Panc1 (cell line): ENCODE data around the gene NIT1. TPM values are rescaled to one million over a fixed set of nuclear protein-coding genes. Genes with fewer than 3 reads are reported as not detected.

Experiments
- ATAC-seq: fragments of 200-7000 bp; cut with Tn5 transposase; 2 replicates; pipeline ENCODE4 v1.9.1; 2020; ENCODE audit warnings: mild to moderate bottlenecking, moderate library complexity
- BruUV-seq: library from RNA; stranded (reverse); fragments of 400-500 nt; replicated peaks from 2 replicates; lab custom pipeline; 2021; lab: Mats Ljungman, UMichigan
- CTCF ChIA-PET: fragments of 300-600 bp; sonication (Branson Sonifier 250); formaldehyde crosslinking; loops from one replicate; lab custom pipeline; 2022; ENCODE audit warnings: antibody characterized with exemption; lab: Charles Lee
- POLR2A ChIA-PET: fragments of 300-600 bp; sonication (Branson Sonifier 250); formaldehyde crosslinking; loops from one replicate; lab custom pipeline; 2022; ENCODE audit warnings: antibody characterized with exemption; lab: Charles Lee
- DNase-seq: peaks from one replicate; pipeline ENCODE4 v3.0.0-alpha.2; 2010; ENCODE audit warnings: low read depth, low spot score
- H3K27ac ChIP-seq: 2 replicates; pipeline ENCODE4 v1.5.1; 2011; ENCODE audit warnings: mild to moderate bottlenecking, low read length, inconsistent platforms
- H3K27me3 ChIP-seq: fragments of 200-500 bp; sonication (Bioruptor generic); 2 replicates; pipeline ENCODE4 v1.6.0; 2014; ENCODE audit warnings: low read length, inconsistent platforms; ENCODE audit not compliant: control insufficient read depth, insufficient read depth
- H3K36me3 ChIP-seq: fragments of 200-500 bp; sonication (Bioruptor generic); 2 replicates; pipeline ENCODE4 v1.5.1; 2014; ENCODE audit warnings: inconsistent platforms, mild to moderate bottlenecking, low read length, moderate library complexity; ENCODE audit not compliant: control insufficient read depth, insufficient read depth
- H3K4me1 ChIP-seq: 2 replicates; pipeline ENCODE4 v1.5.1; 2011; ENCODE audit warnings: inconsistent platforms, mild to moderate bottlenecking, low read length, moderate library complexity; ENCODE audit not compliant: control insufficient read depth, insufficient read depth
- H3K4me3 ChIP-seq, 2 experiments: 2 replicates each; pipeline ENCODE4 v1.5.1; 2011 to 2012; ENCODE audit warnings: low read depth in 2 of 2, low read length in 2 of 2, mild to moderate bottlenecking in 2 of 2, inconsistent platforms in 1 of 2, moderate library complexity in 1 of 2
- H3K9me3 ChIP-seq: fragments of 200-500 bp; sonication (Bioruptor generic); 2 replicates; pipeline ENCODE4 v1.5.1; 2014; ENCODE audit warnings: low read depth, mild to moderate bottlenecking, inconsistent platforms, low read length, moderate library complexity; ENCODE audit not compliant: control insufficient read depth, insufficient read depth
- REST ChIP-seq, 2 experiments: IDR thresholded peaks; 2 replicates each; pipeline ENCODE4 v1.6.1; 2011 to 2012; ENCODE audit warnings: low read depth in 2 of 2, control low read depth in 1 of 2, low read length in 1 of 2, mild to moderate bottlenecking in 1 of 2, moderate library complexity in 1 of 2; ENCODE audit not compliant: insufficient read depth in 1 of 2
- SIN3A ChIP-seq: IDR thresholded peaks from 2 replicates; pipeline ENCODE4 v1.6.1; 2012; ENCODE audit warnings: low read depth, mild to moderate bottlenecking, low read length, moderate library complexity, borderline replicate concordance; ENCODE audit not compliant: insufficient read depth
- TCF7L2 ChIP-seq: IDR thresholded peaks from 2 replicates; pipeline ENCODE4 v1.6.1; 2011; ENCODE audit warnings: mild to moderate bottlenecking, low read depth, low read length, inconsistent platforms
- in situ Hi-C: cut with HindIII; loops from 2 replicates; pipeline ENCODE4 v1.10.0; 2016; ENCODE audit warnings: low sequenced_read_pairs, low pct_unique_long_range_greater_than_20kb
- intact Hi-C: fragments of 100-400 bp; cut with micrococcal nuclease; formaldehyde crosslinking; loops from one replicate; pipeline ENCODE4 v1.10.0; 2022; ENCODE audit not compliant: unreplicated experiment
- total RNA-seq: library from RNA; stranded (reverse); gene quantifications from one replicate; pipeline ENCODE4 v1.2.1, GENCODE V29; 2021; ENCODE audit not compliant: unreplicated experiment
- TF ChIP-seq, protein P1 (sequence below): fragments of 450-650 bp; IDR thresholded peaks from 2 replicates; pipeline ENCODE4 v1.5.1; 2017; ENCODE audit warnings: mild to moderate bottlenecking

NIT1 gene
- total RNA-seq, 1 experiment from 2014 or later, result 31.3 TPM

- TF ChIP-seq, protein P1, sequence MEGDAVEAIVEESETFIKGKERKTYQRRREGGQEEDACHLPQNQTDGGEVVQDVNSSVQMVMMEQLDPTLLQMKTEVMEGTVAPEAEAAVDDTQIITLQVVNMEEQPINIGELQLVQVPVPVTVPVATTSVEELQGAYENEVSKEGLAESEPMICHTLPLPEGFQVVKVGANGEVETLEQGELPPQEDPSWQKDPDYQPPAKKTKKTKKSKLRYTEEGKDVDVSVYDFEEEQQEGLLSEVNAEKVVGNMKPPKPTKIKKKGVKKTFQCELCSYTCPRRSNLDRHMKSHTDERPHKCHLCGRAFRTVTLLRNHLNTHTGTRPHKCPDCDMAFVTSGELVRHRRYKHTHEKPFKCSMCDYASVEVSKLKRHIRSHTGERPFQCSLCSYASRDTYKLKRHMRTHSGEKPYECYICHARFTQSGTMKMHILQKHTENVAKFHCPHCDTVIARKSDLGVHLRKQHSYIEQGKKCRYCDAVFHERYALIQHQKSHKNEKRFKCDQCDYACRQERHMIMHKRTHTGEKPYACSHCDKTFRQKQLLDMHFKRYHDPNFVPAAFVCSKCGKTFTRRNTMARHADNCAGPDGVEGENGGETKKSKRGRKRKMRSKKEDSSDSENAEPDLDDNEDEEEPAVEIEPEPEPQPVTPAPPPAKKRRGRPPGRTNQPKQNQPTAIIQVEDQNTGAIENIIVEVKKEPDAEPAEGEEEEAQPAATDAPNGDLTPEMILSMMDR, result peak; percentile 83
- TF ChIP-seq REST (IDR thresholded peaks at IDR 0.05; ENCODE audit: insufficient read depth in 1 of 2, low read depth in 2 of 2, low read length in 1 of 2) (no peak), SIN3A (no peak), TCF7L2 (no peak)
- intact Hi-C loops, result no loop called here
- Histone ChIP-seq H3K4me3 (no peak overlapping the region), H3K27ac (no peak overlapping the region), H3K27me3 (no peaks in the 10 kb centered on the region), H3K9me3 (no peaks in the 10 kb centered on the region), H3K4me1 (no peaks in the 10 kb centered on the region), H3K36me3 (no peaks in the 10 kb centered on the region)
- BruUV-seq, result no TSS peak
- in situ Hi-C loops, result no loop called here
- CTCF ChIA-PET, result interaction anchor here (0.9 to 1.1 kb wide), 2 partner anchors 24 to 26 kb away, joined by 3 to 4 read pairs; no protein-coding TSS in a partner anchor
- ATAC-seq, result peak; percentile 86
- peak; percentile 41 for DNase-seq
- POLR2A ChIA-PET, result interaction anchor here (0.5 kb wide), 1 partner anchor 26 kb away, joined by 3 read pairs; no protein-coding TSS in a partner anchor
These were observed 46.0 kb upstream of the NIT1 start for GRCh38 chr1:161071886-161072371.

DNA sequence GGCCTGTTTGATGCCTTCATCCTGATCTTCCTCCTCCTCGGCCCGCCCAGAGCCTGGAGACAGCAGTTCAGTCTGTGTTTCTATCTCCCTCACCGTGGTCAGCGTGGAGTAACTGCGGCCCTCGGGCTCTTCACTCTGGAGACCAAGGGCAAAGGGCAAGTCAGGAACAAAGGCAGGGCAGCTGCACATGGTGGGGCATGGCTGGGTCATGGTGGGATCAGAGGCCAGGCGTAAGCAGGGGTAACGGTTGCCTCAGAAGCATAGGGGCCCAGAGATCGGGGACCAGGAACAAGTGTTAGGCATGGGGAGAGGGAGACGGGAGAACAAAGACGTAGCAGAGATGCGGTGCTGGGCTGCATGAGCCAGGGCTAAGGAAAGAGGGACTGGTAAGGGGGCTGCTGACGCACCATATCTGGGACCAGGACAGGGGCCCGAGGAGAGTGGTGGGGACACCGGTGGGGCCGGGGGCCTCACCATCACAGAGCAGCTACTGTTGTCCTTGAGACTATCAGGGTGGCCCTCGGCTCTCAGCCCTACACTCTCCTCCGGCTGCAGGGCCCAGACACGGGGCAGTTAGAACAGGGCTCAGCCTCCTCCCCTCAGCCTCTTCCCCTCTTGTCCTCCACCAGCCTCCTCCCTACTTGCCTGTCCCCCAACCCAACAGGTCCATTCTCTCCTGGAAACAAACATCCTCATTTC, 45.0 kb upstream of the NIT1 start:
- no peak for DNase-seq
- Histone ChIP-seq H3K9me3 (no peaks in the 10 kb centered on the region), H3K4me3 (no peak overlapping the region), H3K4me1 (no peaks in the 10 kb centered on the region), H3K27ac (no peak overlapping the region), H3K27me3 (no peaks in the 10 kb centered on the region), H3K36me3 (no peaks in the 10 kb centered on the region)
- ChIA-PET POLR2A (interaction anchor here (0.5 kb wide), 1 partner anchor 52 kb away, joined by 8 read pairs; the partner anchor contains the start of gene F11R), CTCF (no interaction called here)
- intact Hi-C loops (no loop called here), in situ Hi-C loops (no loop called here)
- no peak for TF ChIP-seq SIN3A
- TF ChIP-seq, protein P1, result no peak
- no peak for ATAC-seq
- BruUV-seq, result no TSS peak
